Ovary (tissue), 9 donors: ENCODE data around the gene DIAPH3. TPM values are rescaled to one million over a fixed set of nuclear protein-coding genes. Genes with fewer than 3 reads are reported as not detected.

Experiments used
- DNase-seq, 5 donors: peaks; one replicate each; pipeline ENCODE4 v3.0.0-alpha.2; 2019 to 2020
- H3K27ac ChIP-seq, 2 donors: fragments of 200-600 bp; one replicate each; pipeline versions ENCODE4 v1.5.1 to v1.8.0; 2019 to 2022
- H3K27me3 ChIP-seq: fragments of 200-600 bp; one replicate; pipeline ENCODE4 v1.8.0; 2022
- H3K36me3 ChIP-seq: fragments of 200-600 bp; sonication (generic); one replicate; pipeline ENCODE4 v1.5.1; 2019
- H3K4me1 ChIP-seq: one replicate; pipeline ENCODE4 v1.8.1; 2013; ENCODE audit warnings: mild to moderate bottlenecking, moderate library complexity; ENCODE audit not compliant: insufficient read depth
- H3K4me3 ChIP-seq: fragments of 200-600 bp; sonication (generic); one replicate; pipeline ENCODE4 v1.5.1; 2017
- H3K9me3 ChIP-seq, 2 donors: fragments of 200-600 bp in 1 of 2; sonication (generic) in 1 of 2; one replicate each; pipeline versions ENCODE4 v1.5.1 to v1.8.1; 2013 to 2019; ENCODE audit warnings: mild to moderate bottlenecking in 1 of 2, moderate library complexity in 1 of 2
- CTCF ChIP-seq, 3 donors: fragments of 450-650 bp in 2 of 3; fragments of 200-600 bp in 1 of 3; IDR thresholded peaks; one replicate each; pipeline versions ENCODE4 v1.5.1 to v1.8.0; 2016 to 2022; ENCODE audit warnings: antibody characterized with exemption in 3 of 3, mild to moderate bottlenecking in 1 of 3
- EP300 ChIP-seq: sonication (generic); formaldehyde crosslinking; IDR thresholded peaks from one replicate; pipeline ENCODE4 v1.6.1; 2017; ENCODE audit warnings: antibody characterized with exemption
- POLR2A ChIP-seq: fragments of 450-650 bp; IDR thresholded peaks from one replicate; pipeline ENCODE4 v1.6.1; 2017; ENCODE audit warnings: antibody characterized with exemption, mild to moderate bottlenecking, moderate library complexity
- WGBS, 3 donors: extraction: QIAGEN DNeasy Blood & Tissue Kit in 1 of 3; methylation state at CpG; one replicate each; pipeline versions ENCODE4 v1.1.5 to v1.1.7; 2013 to 2017; 5-methylcytosine and 5-hydroxymethylcytosine counted together
- intact Hi-C, 4 donors: fragments of 100-400 bp; cut with DNase I; formaldehyde crosslinking; loops; one replicate each; pipeline versions ENCODE4 v1.11.0 to v1.15.1; 2022 to 2023
- polyA plus RNA-seq, 2 donors: library from polyadenylated mRNA; stranded (reverse); fragments of 200-250 nt in 1 of 2; fragments of 350-450 nt in 1 of 2; fragmentation: Illumina TruSeq in 1 of 2; extraction: RNeasy Lipid Tissue Mini Kit (QIAGEN cat#74804) in 1 of 2; gene quantifications; one replicate each; pipeline ENCODE4 v1.2.3, GENCODE V29; 2013 to 2014
- total RNA-seq, 7 donors: library from RNA; depleted of rRNA in 2 of 7; stranded (reverse); fragments of >200 nt in 2 of 7; fragmentation: NEBNext Ultra II Directional in 3 of 7; extraction: Animal tissue kit (Norgen Biotek cat#: 25700) in 3 of 7; gene quantifications; one replicate each; pipeline versions ENCODE4 v1.1.0 to v1.2.4, GENCODE V29; 2016 to 2023
- donor health status: DM: no; HTN: no; CAD: no; lungs with moderate emphysema.
- donor health status: DM: no; HTN: no; CAD: no.
- donor health status: Bipolar disorder and iron deficiency.
- donor health status: DM: yes; HTN: yes; CAD: no.
- donor health status: DM: no; HTN: no; CAD: no.
- donor health status: DM: yes; HTN: yes; CAD: no.

Gene DIAPH3
- total and polyA plus RNA-seq, 9 donors = 0.13 to 2.6 (median 0.40) TPM; not detected in 1

- Histone ChIP-seq H3K9me3 (no peaks in the 10 kb centered on the region), H3K4me1 (no peaks in the 10 kb centered on the region), H3K27ac (no peak overlapping the region), H3K27me3 (no peaks in the 10 kb centered on the region), H3K4me3 (no peak overlapping the region), H3K36me3 (no peaks in the 10 kb centered on the region)
- TF ChIP-seq EP300 (no peak), CTCF (IDR thresholded peaks at IDR 0.05) (no peak), POLR2A (no peak)
- WGBS, 3 donors = 85 to 90% (median 89%) methylated on average over 3 of the region's 3 CpGs
- intact Hi-C loops = no loop called here
- no peak for DNase-seq
Observed at GRCh38 chr13:59641261-59641660, 522.5 kb downstream of the DIAPH3 start.

GRCh38 chr13:59638404-59638803 is 525.3 kb downstream of the DIAPH3 start:
- 51 to 80% (median 68%) methylated on average over 1 of the region's 1 CpG for WGBS, 3 donors
- TF ChIP-seq CTCF (IDR thresholded peaks at IDR 0.05) = no peak
- TF ChIP-seq EP300 = no peak
- no peak for TF ChIP-seq POLR2A
- intact Hi-C loops = no loop called here
- Histone ChIP-seq H3K27ac (no peak overlapping the region), H3K4me3 (no peak overlapping the region), H3K4me1 (no peaks in the 10 kb centered on the region), H3K27me3 (no peaks in the 10 kb centered on the region), H3K9me3 (no peaks in the 10 kb centered on the region), H3K36me3 (no peaks in the 10 kb centered on the region)
- DNase-seq = no peak

- Histone ChIP-seq H3K27me3 (no peaks in the 10 kb centered on the region), H3K4me3 (no peak overlapping the region), H3K9me3 (no peaks in the 10 kb centered on the region), H3K27ac (no peak overlapping the region), H3K4me1 (no peaks in the 10 kb centered on the region), H3K36me3 (no peaks in the 10 kb centered on the region)
- intact Hi-C loops = no loop called here
- WGBS, 3 donors = 83 to 88% (median 84%) methylated on average over 6 of the region's 6 CpGs
- no peak for DNase-seq
- TF ChIP-seq POLR2A (no peak), CTCF (IDR thresholded peaks at IDR 0.05) (no peak), EP300 (no peak)
Observed at GRCh38 chr13:59635589-59635988, 528.1 kb downstream of the DIAPH3 start.

GRCh38 chr13:59633290-59633689 is 530.4 kb downstream of the DIAPH3 start:
- intact Hi-C loops = no loop called here
- TF ChIP-seq EP300 = no peak
- TF ChIP-seq CTCF (IDR thresholded peaks at IDR 0.05) = no peak
- no peak for TF ChIP-seq POLR2A
- Histone ChIP-seq H3K27me3 (no peaks in the 10 kb centered on the region), H3K4me1 (no peaks in the 10 kb centered on the region), H3K36me3 (no peaks in the 10 kb centered on the region), H3K9me3 (no peaks in the 10 kb centered on the region), H3K4me3 (no peak overlapping the region), H3K27ac (no peak overlapping the region)
- DNase-seq = peak in 1 of 5 donors; percentile 22
- WGBS, 3 donors = 85 to 92% (median 88%) methylated on average over 9 of the region's 9 CpGs
